GM19239 (cell line): ENCODE results near the gene ACOX3.
"Not testable (repeated sequence)": the region's sequence is repeated elsewhere in the genome, so short reads cannot be mapped to it uniquely, and the experiment has no call there.

Source experiments
- DNase-seq: peaks from one replicate; pipeline ENCODE4 v3.0.0; 2011; ENCODE audit warnings: low spot score; ENCODE audit not compliant: insufficient read length
- FAIRE-seq: peaks from 2 replicates; lab custom pipeline; 2011; peaks lifted over from hg19 to GRCh38; lab: Jason Lieb, UNC

ACOX3 gene

GRCh38 chr4:8392591-8393190, 47.8 kb downstream of the ACOX3 start:
- FAIRE-seq (no peak), DNase-seq (no peak)

GRCh38 chr4:8391972-8392371, 48.6 kb downstream of the ACOX3 start:
- DNase-seq = no peak
- peak; percentile 73 for FAIRE-seq

- FAIRE-seq = no peak
Observed at GRCh38 chr4:8391071-8391470, 49.5 kb downstream of the ACOX3 start.

GRCh38 chr4:8390577-8390976, 49.9 kb downstream of the ACOX3 start:
- DNase-seq = no peak
- no peak for FAIRE-seq

More at GRCh38 chr4:8391071-8391470, 49.5 kb downstream of the ACOX3 start:
- no peak for DNase-seq

GRCh38 chr4:8388528-8388870, 52.0 kb downstream of the ACOX3 start:
- FAIRE-seq = no peak
- DNase-seq = no peak

- DNase-seq (no peak), FAIRE-seq (no peak)
Observed at GRCh38 chr4:8387615-8388527, 52.7 kb downstream of the ACOX3 start.

GRCh38 chr4:8387194-8387593, 53.3 kb downstream of the ACOX3 start:
- DNase-seq = no peak
- no peak for FAIRE-seq

GRCh38 chr4:8386731-8387130, 53.8 kb downstream of the ACOX3 start:
- DNase-seq (no peak), FAIRE-seq (no peak)

GRCh38 chr4:8386131-8386530, 54.4 kb downstream of the ACOX3 start:
- not testable (repeated sequence) for FAIRE-seq, DNase-seq

GRCh38 chr4:8385611-8386010, 54.9 kb downstream of the ACOX3 start:
- no peak for DNase-seq
- FAIRE-seq = no peak

- FAIRE-seq (no peak), DNase-seq (no peak)
Observed at GRCh38 chr4:8385106-8385505, 55.4 kb downstream of the ACOX3 start.

GRCh38 chr4:8384397-8385060, 56.0 kb downstream of the ACOX3 start:
- DNase-seq = no peak
- no peak for FAIRE-seq

- no peak for FAIRE-seq
- DNase-seq = no peak
Observed at GRCh38 chr4:8383451-8384160, 56.9 kb downstream of the ACOX3 start.

- DNase-seq (no peak), FAIRE-seq (no peak)
Observed at GRCh38 chr4:8383016-8383415, 57.5 kb downstream of the ACOX3 start.

GRCh38 chr4:8381814-8382581, 58.5 kb downstream of the ACOX3 start:
- no peak for FAIRE-seq

GRCh38 chr4:8380511-8381415, 59.8 kb downstream of the ACOX3 start:
- DNase-seq (no peak), FAIRE-seq (no peak)

More at GRCh38 chr4:8381814-8382581, 58.5 kb downstream of the ACOX3 start:
- DNase-seq = no peak

GRCh38 chr4:8379771-8380170, 60.8 kb downstream of the ACOX3 start:
- no peak for DNase-seq
- FAIRE-seq = no peak

GRCh38 chr4:8379281-8379680, 61.2 kb downstream of the ACOX3 start:
- FAIRE-seq = no peak
- no peak for DNase-seq

GRCh38 chr4:8378776-8379175, 61.7 kb downstream of the ACOX3 start:
- FAIRE-seq = no peak

More at GRCh38 chr4:8378776-8379175, 61.7 kb downstream of the ACOX3 start:
- no peak for DNase-seq
